Type B pancreatic cell (in vitro differentiated cells): ENCODE measurements around the gene PFKFB3. TPM values are rescaled to one million over a fixed set of nuclear protein-coding genes. Genes with fewer than 3 reads are reported as not detected.

ENCODE experiments used
- DNase-seq: peaks from one replicate; pipeline ENCODE4 v3.0.0; 2021; ENCODE audit warnings: mixed read lengths; ENCODE audit not compliant: unreplicated experiment; ENCODE audit errors: extremely low spot score
- H3K27ac Mint-ChIP-seq: 2 replicates; pipeline ENCODE4 v1.8.0; 2021; ENCODE audit warnings: mild to moderate bottlenecking, mixed read lengths
- H3K27me3 Mint-ChIP-seq: 2 replicates; pipeline ENCODE4 v1.8.0; 2021; ENCODE audit warnings: mixed read lengths
- H3K36me3 Mint-ChIP-seq: 2 replicates; pipeline ENCODE4 v1.8.0; 2021; ENCODE audit warnings: mixed read lengths
- H3K4me1 Mint-ChIP-seq: one replicate; pipeline ENCODE4 v1.8.0; 2021; ENCODE audit warnings: mixed read lengths; ENCODE audit not compliant: unreplicated experiment
- H3K4me3 Mint-ChIP-seq: 2 replicates; pipeline ENCODE4 v1.8.0; 2021; ENCODE audit warnings: mild to moderate bottlenecking, mixed read lengths
- H3K9me3 Mint-ChIP-seq: 2 replicates; pipeline ENCODE4 v1.8.0; 2021; ENCODE audit warnings: mixed read lengths
- CTCF ChIP-seq: fragments of 200-600 bp; sonication (generic); conservative IDR thresholded peaks from 2 replicates; pipeline ENCODE4 v1.5.0; 2021; ENCODE audit warnings: antibody characterized with exemption, mild to moderate bottlenecking
- total RNA-seq: library from RNA; stranded (reverse); gene quantifications from 2 replicates; pipeline ENCODE4 v1.2.1, GENCODE V29; 2021; ENCODE audit warnings: low replicate concordance

Gene PFKFB3
- total RNA-seq, 1 donor from 2014 or later: 30.2 TPM

DNA sequence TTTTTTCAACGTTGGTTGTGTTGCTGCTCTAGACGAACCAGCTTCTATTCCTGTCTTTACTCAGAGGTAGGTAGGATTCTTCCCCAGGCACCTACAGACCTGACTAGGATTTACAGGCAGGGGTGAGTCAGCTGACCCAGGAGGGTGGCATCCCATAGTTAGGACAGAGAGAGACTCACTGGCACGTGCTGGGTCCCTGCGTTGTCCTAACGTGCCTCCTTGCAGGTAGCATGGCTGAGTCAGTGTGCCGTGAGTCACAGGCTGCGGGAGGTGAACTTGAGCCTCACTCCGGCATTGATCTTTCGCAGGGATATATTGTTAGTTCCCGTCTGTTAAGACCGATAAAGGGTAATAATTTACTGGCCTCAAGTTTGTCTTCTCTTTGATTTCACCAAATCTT is 96.5 kb downstream of the PFKFB3 start:
- Mint-ChIP-seq H3K36me3 (no peaks in the 10 kb centered on the region), H3K9me3 (peaks cover 11% of the 10 kb centered on the region), H3K4me1 (peaks cover 46% of the 10 kb centered on the region), H3K27me3 (no peaks in the 10 kb centered on the region), H3K27ac (peak overlapping the region; percentile 68), H3K4me3 (no peak overlapping the region)
- no peak for TF ChIP-seq CTCF
- no peak for DNase-seq

GRCh38 chr10:6299743-6300105 is 97.0 kb downstream of the PFKFB3 start:
- no peak for TF ChIP-seq CTCF
- no peak for DNase-seq
- Mint-ChIP-seq H3K27ac (peak overlapping the region; percentile 68), H3K36me3 (no peaks in the 10 kb centered on the region), H3K27me3 (no peaks in the 10 kb centered on the region), H3K4me1 (peaks cover 46% of the 10 kb centered on the region), H3K9me3 (peaks cover 11% of the 10 kb centered on the region), H3K4me3 (peak overlapping the region; percentile 29)

DNA sequence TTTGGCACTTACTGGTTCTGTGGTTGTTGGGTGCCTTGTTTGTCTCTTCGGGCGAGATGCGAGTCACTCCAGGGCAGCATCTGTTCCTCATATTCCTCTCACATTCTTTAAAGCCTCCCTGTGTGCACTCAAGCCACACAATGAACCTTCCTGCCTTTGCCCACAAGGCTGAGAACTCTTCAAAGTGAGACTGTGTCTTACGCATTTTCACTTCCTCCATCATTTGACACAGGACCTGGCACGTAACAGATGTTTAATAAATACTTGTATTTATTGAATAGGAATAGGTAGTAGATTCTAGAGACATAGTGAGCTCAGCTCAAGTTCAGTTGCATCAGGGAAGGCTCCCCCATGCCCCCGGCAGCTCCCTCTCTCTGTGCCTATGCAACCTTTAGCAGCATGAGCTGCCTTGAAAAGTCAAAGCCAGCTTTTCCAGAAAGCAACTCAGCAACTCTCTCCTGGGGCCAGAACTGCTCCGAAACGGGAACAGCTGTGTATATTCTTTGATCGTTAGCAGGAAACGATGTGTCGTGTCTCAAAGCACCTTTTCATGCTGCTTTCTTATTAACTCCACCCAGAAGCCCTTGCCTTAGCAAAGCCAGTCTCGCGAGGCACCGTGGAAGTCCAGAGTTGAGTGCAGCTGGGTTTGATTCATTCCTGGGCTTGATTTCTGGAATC is 97.5 kb downstream of the PFKFB3 start:
- no peak for TF ChIP-seq CTCF
- H3K4me3 Mint-ChIP-seq: peak overlapping the region; percentile 29

DNA sequence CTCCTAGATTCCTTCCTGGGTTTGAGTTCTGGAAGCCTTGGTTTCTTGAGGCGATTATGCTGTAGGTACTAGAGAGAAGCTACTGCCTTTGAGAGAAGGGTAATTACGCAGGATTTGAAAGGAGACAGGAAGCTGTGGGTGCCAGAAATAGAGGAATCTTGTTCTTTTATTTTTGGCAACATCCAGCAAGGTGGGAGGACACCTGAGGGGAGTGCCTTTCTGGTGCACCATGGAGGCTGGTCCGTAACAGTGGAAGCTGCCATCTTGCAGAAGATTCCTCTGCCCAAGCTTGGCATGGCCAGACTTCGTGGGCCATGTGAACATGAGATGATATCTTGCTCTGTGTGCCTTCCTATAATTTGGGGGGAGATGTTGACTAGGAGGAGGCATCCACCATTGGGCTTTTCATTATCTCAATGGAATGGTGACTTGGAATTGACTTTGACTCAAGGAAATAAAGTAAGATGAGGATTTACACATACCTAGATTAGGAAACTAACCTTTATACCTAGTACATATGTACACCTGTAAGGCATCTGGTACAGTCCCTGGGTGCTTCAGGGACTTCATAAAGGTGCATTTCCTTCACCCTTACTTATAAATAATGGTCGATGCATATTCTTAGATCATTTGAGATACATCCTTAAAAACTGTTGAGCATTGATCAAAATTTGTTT is 98.2 kb downstream of the PFKFB3 start:
- no peaks in the 10 kb centered on the region for H3K27me3 Mint-ChIP-seq
- DNase-seq: no peak
- peaks cover 11% of the 10 kb centered on the region for H3K9me3 Mint-ChIP-seq
- peak overlapping the region; percentile 68 for H3K27ac Mint-ChIP-seq
- H3K4me1 Mint-ChIP-seq: peaks cover 48% of the 10 kb centered on the region
- TF ChIP-seq CTCF: no peak
- no peaks in the 10 kb centered on the region for H3K36me3 Mint-ChIP-seq
- H3K4me3 Mint-ChIP-seq: peak overlapping the region; percentile 29

More for the DNA sequence above, 97.5 kb downstream of the PFKFB3 start:
- Mint-ChIP-seq H3K27ac (peak overlapping the region; percentile 68), H3K36me3 (no peaks in the 10 kb centered on the region), H3K27me3 (no peaks in the 10 kb centered on the region), H3K9me3 (peaks cover 11% of the 10 kb centered on the region), H3K4me1 (peaks cover 46% of the 10 kb centered on the region)
- DNase-seq: no peak

DNA sequence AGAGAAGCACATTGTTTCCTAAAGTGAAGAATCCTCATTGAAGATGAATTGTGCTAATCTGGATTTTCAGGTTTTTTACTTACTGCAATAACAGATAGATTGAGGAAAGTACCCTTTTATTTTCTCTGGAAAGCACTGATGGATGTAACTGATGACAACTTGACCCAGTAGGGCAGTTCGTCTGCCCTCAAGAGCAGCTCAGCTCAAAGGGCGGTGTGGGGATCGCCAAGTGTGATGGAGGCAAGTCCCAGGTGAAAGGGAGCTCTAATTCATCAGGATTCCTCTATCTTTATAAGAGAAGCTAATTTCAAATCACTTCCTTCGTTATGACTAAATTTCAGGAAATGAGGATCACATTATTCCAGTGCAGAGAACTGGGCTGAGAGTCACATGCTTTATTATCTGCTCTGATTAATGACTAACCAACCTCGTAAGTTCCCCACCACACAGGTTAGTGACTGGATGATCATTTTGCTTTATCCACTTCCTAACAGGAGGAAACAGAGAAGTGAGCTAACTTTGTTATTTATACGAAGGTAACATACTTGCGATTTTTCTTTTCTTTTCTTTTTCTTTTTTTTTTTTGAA is 98.8 kb downstream of the PFKFB3 start:
- H3K4me1 Mint-ChIP-seq: peaks cover 45% of the 10 kb centered on the region
- H3K27me3 Mint-ChIP-seq: no peaks in the 10 kb centered on the region
- no peak for TF ChIP-seq CTCF
- H3K36me3 Mint-ChIP-seq: no peaks in the 10 kb centered on the region
- peaks cover 11% of the 10 kb centered on the region for H3K9me3 Mint-ChIP-seq
- peak overlapping the region; percentile 78 for H3K27ac Mint-ChIP-seq
- H3K4me3 Mint-ChIP-seq: peak overlapping the region; percentile 40
- DNase-seq: no peak

Other genes starting within 250 kb of the PFKFB3 start
- 1.4 and 3.7 TPM in 2 replicates for gene IL15RA, start 225.4 kb upstream of the PFKFB3 start, total RNA-seq
- not detected in 2 replicates for gene IL2RA, start 140.6 kb upstream of the PFKFB3 start, total RNA-seq
- 92.1 and 105 TPM in 2 replicates for gene RBM17, start 113.9 kb upstream of the PFKFB3 start, total RNA-seq